Measurements from ENCODE around the gene MUC16. TPM values are rescaled to one million over a fixed set of nuclear protein-coding genes. Genes with fewer than 3 reads are reported as not detected.

Gene MUC16
- total RNA-seq, 2 donors from 2014 or later, result 0.05 TPM; not detected in 1

GRCh38 chr19:8973501-8974091 lies 36.6 kb downstream of the MUC16 start:
- Mint-ChIP-seq H3K4me3 (no peak overlapping the region), H3K4me1 (no peaks in the 10 kb centered on the region), H3K27me3 (no peaks in the 10 kb centered on the region), H3K36me3 (ENCODE audit: low read depth) (no peaks in the 10 kb centered on the region), H3K27ac (no peak overlapping the region)
- no peak for DNase-seq
- H3K9me3 ChIP-seq (ENCODE audit: control insufficient read depth, low read length, poor library complexity, severe bottlenecking), result no peaks in the 10 kb centered on the region
- no peak for ATAC-seq

- DNase-seq, result no peak
- no peak for ATAC-seq
- Mint-ChIP-seq H3K36me3 (ENCODE audit: low read depth) (no peaks in the 10 kb centered on the region), H3K4me3 (no peak overlapping the region), H3K27ac (no peak overlapping the region), H3K4me1 (no peaks in the 10 kb centered on the region), H3K27me3 (peaks cover 13% of the 10 kb centered on the region)
- H3K9me3 ChIP-seq (ENCODE audit: control insufficient read depth, low read length, poor library complexity, severe bottlenecking), result no peaks in the 10 kb centered on the region
Observed at GRCh38 chr19:8965887-8966286, 44.3 kb downstream of the MUC16 start.

Other genes with a start within 250 kb of the MUC16 start
- gene ZNF558, start 178.1 kb downstream of the MUC16 start, total RNA-seq, result 10 to 100 TPM; 22.1 to 27.0 TPM
- not detected for gene MBD3L1, start 178.0 kb downstream of the MUC16 start, total RNA-seq
- not detected for gene OR1M1, start 76.7 kb upstream of the MUC16 start, total RNA-seq
- gene OR7G2, start 97.1 kb upstream of the MUC16 start, total RNA-seq, result not detected
- not detected for gene OR7G1, start 105.4 kb upstream of the MUC16 start, total RNA-seq
- gene OR7G3, start 116.5 kb upstream of the MUC16 start, total RNA-seq, result not detected
- 10 to 100 TPM; 66.2 to 77.4 TPM for gene ZNF317, start 130.0 kb upstream of the MUC16 start, total RNA-seq
- not detected for gene OR7D2, start 168.6 kb upstream of the MUC16 start, total RNA-seq
- not detected for gene OR7D4, start 209.2 kb upstream of the MUC16 start, total RNA-seq
- not detected for gene OR7E24, start 240.5 kb upstream of the MUC16 start, total RNA-seq